Stimulated activated CD8-positive, alpha-beta memory T cell treated with anti-CD3 and anti-CD28 coated beads, Interleukin-7, amount 100 ng/mL, for 1 hour (primary cell): Measurements from ENCODE around the gene PHF21A.

Experiments
- DNase-seq, 2 donors: peaks; one replicate each; pipeline ENCODE4 v3.0.0-alpha.2; 2020; ENCODE audit warnings: low read depth in 2 of 2

PHF21A gene

GRCh38 chr11:45933846-45934579 is 187.2 kb downstream of the PHF21A start:
- DNase-seq: no peak

- no peak for DNase-seq
These were observed 188.0 kb downstream of the PHF21A start for GRCh38 chr11:45933131-45933831.

- no peak for DNase-seq
These were observed 189.0 kb downstream of the PHF21A start for GRCh38 chr11:45932217-45932616.

GRCh38 chr11:45931739-45932138 is 189.5 kb downstream of the PHF21A start:
- DNase-seq: no peak

- no peak for DNase-seq
These were observed 190.2 kb downstream of the PHF21A start for GRCh38 chr11:45930951-45931570.

- DNase-seq: no peak
These were observed 191.0 kb downstream of the PHF21A start for GRCh38 chr11:45930031-45930794.

- DNase-seq: no peak
These were observed 191.7 kb downstream of the PHF21A start for GRCh38 chr11:45929486-45930030.

GRCh38 chr11:45928535-45929215 is 192.6 kb downstream of the PHF21A start:
- no peak for DNase-seq

- DNase-seq: no peak
These were observed 193.4 kb downstream of the PHF21A start for GRCh38 chr11:45927684-45928413.

GRCh38 chr11:45927332-45927683 is 193.9 kb downstream of the PHF21A start:
- DNase-seq: no peak

GRCh38 chr11:45926536-45927331 is 194.5 kb downstream of the PHF21A start:
- DNase-seq: no peak

GRCh38 chr11:45926001-45926401 is 195.3 kb downstream of the PHF21A start:
- no peak for DNase-seq

- DNase-seq: no peak
These were observed 195.7 kb downstream of the PHF21A start for GRCh38 chr11:45925550-45925949.

GRCh38 chr11:45924927-45925326 is 196.3 kb downstream of the PHF21A start:
- no peak for DNase-seq

- no peak for DNase-seq
These were observed 197.0 kb downstream of the PHF21A start for GRCh38 chr11:45924036-45924915.

- DNase-seq: no peak
These were observed 198.7 kb downstream of the PHF21A start, which contains the start of gene LARGE2 for GRCh38 chr11:45922425-45923082. TSS of gene LARGE2 (plus strand) at chr11:45922656. CDS start at chr11:45922883, 227 bp downstream.

GRCh38 chr11:45921561-45922424 is 199.5 kb downstream of the PHF21A start:
- no peak for DNase-seq
